GM15510 (cell line): Measurements from ENCODE around the gene PLCH2.

Experiments used
- POLR2A ChIP-seq: IDR thresholded peaks from 3 replicates; pipeline ENCODE4 v1.6.1; 2011; ENCODE audit warnings: borderline replicate concordance; ENCODE audit not compliant: insufficient read length; ENCODE audit errors: extremely low read depth

Gene PLCH2

GRCh38 chr1:2465371-2466269, 10.5 kb upstream of the PLCH2 start:
- no peak for TF ChIP-seq POLR2A

- TF ChIP-seq POLR2A: no peak
Observed at GRCh38 chr1:2466270-2466665, 9.8 kb upstream of the PLCH2 start.

DNA sequence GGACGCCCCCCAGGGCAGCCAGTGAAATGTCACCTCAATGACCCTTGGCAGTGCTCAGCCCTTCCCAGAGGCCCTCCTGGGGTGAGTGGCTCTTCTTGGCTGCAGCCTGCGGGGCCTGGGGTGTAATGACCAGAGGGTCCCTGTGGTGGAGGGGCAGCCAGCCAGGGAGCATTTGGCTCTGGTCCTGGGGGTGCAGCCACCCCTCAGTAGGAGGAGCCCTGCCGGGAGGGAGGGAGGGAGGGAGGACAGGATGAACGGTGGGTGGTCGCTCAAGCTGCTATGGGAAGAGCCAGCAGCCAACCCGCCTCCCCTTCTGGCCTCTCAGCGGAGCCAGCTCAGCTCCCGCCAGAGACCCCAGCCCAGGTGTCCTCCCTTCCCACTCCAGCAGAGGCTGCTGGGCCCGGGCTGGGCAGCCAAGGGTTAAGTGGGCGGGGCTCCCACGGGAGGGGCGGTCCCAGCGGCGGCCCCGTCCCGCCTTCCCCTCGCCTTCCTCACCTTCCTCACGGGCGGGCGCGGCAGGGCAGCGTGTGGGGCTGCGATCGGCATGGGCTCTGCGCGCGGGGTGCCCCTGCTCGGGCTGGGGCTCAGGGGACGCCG, 9.0 kb upstream of the PLCH2 start:
- no peak for TF ChIP-seq POLR2A

DNA sequence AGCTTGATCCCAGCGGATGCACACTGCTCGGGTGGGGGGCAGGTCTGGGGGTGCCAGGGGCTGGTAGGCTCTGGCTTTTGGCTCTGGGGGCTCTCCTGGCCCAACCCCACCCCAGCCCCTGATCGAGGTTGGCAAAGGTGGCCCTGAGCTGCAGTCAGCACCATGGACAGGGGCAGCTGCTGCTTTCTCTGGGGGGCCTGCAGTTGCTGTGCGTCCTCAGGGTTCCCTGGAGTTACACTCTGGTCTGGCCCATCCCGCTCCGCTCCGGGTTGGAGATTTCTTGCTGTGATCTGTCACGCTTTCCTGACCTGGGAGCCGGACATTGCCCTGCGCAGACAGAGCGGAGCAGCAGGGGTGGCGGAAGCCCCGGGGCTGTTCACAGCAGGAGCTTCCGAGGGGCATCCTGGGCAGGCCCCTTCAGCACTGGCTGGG, 8.0 kb upstream of the PLCH2 start:
- TF ChIP-seq POLR2A: no peak

DNA sequence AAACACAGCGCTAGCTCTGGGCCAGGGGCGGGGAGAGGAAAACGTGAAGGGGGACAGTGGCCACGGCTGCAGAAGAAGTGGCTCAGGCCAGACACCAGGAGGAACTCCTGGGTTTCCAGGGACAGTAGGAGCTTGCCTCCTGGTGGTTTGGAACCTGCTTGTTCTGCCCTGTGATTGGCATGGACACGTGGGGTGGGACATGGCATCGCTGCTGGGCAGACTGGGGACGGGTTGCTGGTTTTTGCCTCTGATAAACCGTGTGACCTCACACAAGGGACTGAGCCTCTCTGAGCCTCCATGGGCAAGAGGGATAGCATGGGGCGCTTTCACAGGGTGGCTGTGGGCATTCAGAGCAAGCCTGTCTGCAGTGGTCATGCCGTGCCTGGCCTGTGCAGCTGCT, 7.5 kb upstream of the PLCH2 start:
- no peak for TF ChIP-seq POLR2A

GRCh38 chr1:2469103-2469940, 6.8 kb upstream of the PLCH2 start:
- TF ChIP-seq POLR2A: no peak

GRCh38 chr1:2470290-2471158, 5.6 kb upstream of the PLCH2 start:
- TF ChIP-seq POLR2A: no peak

- no peak for TF ChIP-seq POLR2A
Observed at GRCh38 chr1:2471159-2471471, 5.0 kb upstream of the PLCH2 start.

- TF ChIP-seq POLR2A: no peak
Observed at GRCh38 chr1:2471587-2472001, 4.5 kb upstream of the PLCH2 start.

- no peak for TF ChIP-seq POLR2A
Observed at GRCh38 chr1:2472109-2472508, 4.0 kb upstream of the PLCH2 start.

DNA sequence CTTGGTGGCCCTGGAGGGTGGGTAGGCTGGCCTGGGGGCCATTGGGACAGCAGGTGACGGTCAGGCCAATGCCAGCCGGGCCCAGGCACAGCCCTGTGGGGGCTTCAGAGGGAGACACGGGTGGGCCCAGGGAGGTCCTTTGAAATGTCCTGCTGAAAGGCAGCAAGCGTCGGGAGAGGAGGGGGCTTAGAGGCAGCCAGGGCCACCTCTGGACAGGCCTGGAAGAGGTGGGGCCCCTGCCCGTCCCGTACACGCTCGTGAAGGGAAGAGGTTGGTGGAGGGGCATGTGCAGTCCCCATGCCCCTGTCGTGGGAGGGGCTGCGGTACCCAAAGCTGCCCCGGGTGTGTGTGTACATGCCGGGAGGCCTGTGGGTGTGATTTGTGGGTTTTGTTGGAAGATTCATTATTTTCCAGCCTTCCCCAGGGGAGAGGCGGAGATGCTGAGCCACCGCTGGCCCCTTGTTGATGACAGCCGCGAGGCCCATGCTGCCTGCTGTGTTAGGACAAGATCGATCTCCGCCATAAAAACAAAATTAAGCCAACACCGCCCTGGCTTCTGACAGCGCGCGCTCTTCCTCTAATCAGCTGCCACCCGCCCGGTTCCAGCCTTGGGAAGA, 3.4 kb upstream of the PLCH2 start:
- TF ChIP-seq POLR2A: no peak

DNA sequence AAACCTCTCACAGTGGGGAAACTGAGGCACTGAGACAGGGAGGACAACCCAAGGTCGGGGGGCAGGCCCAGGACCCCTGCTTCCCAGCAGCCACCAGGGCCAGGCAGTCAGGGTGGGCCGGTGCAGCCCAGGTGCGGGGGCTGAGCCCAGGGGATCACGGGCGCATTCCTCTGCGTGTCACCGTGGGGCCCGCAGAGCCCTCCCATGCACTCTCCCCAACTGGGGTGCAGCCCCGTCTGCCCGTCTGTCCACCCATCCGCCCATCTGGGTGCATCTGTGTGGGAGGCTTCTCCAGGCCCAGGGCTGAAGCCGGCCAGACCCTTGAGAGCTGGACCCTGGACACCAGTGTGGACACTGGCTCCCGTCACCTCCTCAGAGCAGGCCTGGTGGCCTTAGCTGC, 2.9 kb upstream of the PLCH2 start:
- TF ChIP-seq POLR2A: no peak

GRCh38 chr1:2474104-2474844, 1.8 kb upstream of the PLCH2 start:
- no peak for TF ChIP-seq POLR2A
